GM10266 (cell line): ENCODE results near the gene PLA2G4D.

Experiments
- DNase-seq: peaks from one replicate; pipeline ENCODE4 v3.0.0; 2012; ENCODE audit errors: extremely low spot score
- CTCF ChIP-seq: IDR thresholded peaks from 2 replicates; pipeline ENCODE4 v1.5.1; 2012; ENCODE audit warnings: mild to moderate bottlenecking, low read depth; ENCODE audit not compliant: control insufficient read depth, insufficient read depth; ENCODE audit errors: missing control alignments

The PLA2G4D gene

GRCh38 chr15:42038401-42038800, 56.0 kb downstream of the PLA2G4D start:
- no peak for TF ChIP-seq CTCF
- DNase-seq = no peak

GRCh38 chr15:42037656-42038055, 56.7 kb downstream of the PLA2G4D start:
- TF ChIP-seq CTCF = no peak
- DNase-seq = no peak

- TF ChIP-seq CTCF = no peak
- no peak for DNase-seq
Observed at GRCh38 chr15:42036966-42037365, 57.4 kb downstream of the PLA2G4D start.

- TF ChIP-seq CTCF = no peak
- no peak for DNase-seq
Observed at GRCh38 chr15:42036112-42036905, 58.1 kb downstream of the PLA2G4D start.

GRCh38 chr15:42035435-42035761, 59.0 kb downstream of the PLA2G4D start:
- no peak for TF ChIP-seq CTCF
- DNase-seq = peak; percentile 72

- no peak for DNase-seq
- no peak for TF ChIP-seq CTCF
Observed at GRCh38 chr15:42034628-42035434, 59.5 kb downstream of the PLA2G4D start.
